HG03103 (cell line): Measurements from ENCODE around the gene EIPR1.

ENCODE experiments used
- ATAC-seq: cut with Tn5 transposase; IDR thresholded peaks from one replicate; pipeline ENCODE4 v1.9.1; 2021; ENCODE audit warnings: low read depth; ENCODE audit not compliant: unreplicated experiment

Gene EIPR1

GRCh38 chr2:3326182-3326537 is 51.5 kb downstream of the EIPR1 start:
- no peak for ATAC-seq

GRCh38 chr2:3325458-3326181 is 52.0 kb downstream of the EIPR1 start:
- no peak for ATAC-seq

- no peak for ATAC-seq
These were observed 53.0 kb downstream of the EIPR1 start for GRCh38 chr2:3324404-3325281.

GRCh38 chr2:3324036-3324386 is 53.6 kb downstream of the EIPR1 start:
- no peak for ATAC-seq

GRCh38 chr2:3323360-3324035 is 54.1 kb downstream of the EIPR1 start:
- ATAC-seq: no peak

GRCh38 chr2:3322311-3322970 is 55.2 kb downstream of the EIPR1 start:
- no peak for ATAC-seq

- no peak for ATAC-seq
These were observed 55.8 kb downstream of the EIPR1 start for GRCh38 chr2:3321825-3322224.

- ATAC-seq: no peak
These were observed 56.6 kb downstream of the EIPR1 start for GRCh38 chr2:3320910-3321605.

GRCh38 chr2:3319745-3320566 is 57.7 kb downstream of the EIPR1 start:
- ATAC-seq: no peak

- no peak for ATAC-seq
These were observed 58.5 kb downstream of the EIPR1 start for GRCh38 chr2:3319134-3319533.

- no peak for ATAC-seq
These were observed 59.6 kb downstream of the EIPR1 start for GRCh38 chr2:3317871-3318590.

- ATAC-seq: no peak
These were observed 60.3 kb downstream of the EIPR1 start for GRCh38 chr2:3317277-3317685.

- ATAC-seq: no peak
These were observed 61.0 kb downstream of the EIPR1 start for GRCh38 chr2:3316456-3317276.

- ATAC-seq: no peak
These were observed 63.0 kb downstream of the EIPR1 start for GRCh38 chr2:3314626-3315025.

GRCh38 chr2:3313781-3314375 is 63.7 kb downstream of the EIPR1 start:
- no peak for ATAC-seq

- ATAC-seq: no peak
These were observed 64.9 kb downstream of the EIPR1 start for GRCh38 chr2:3312576-3313345.

- ATAC-seq: no peak
These were observed 66.0 kb downstream of the EIPR1 start for GRCh38 chr2:3311601-3312000.
